Endothelial cell of umbilical vein (primary cell): ENCODE data around the gene ENKD1. TPM values are rescaled to one million over a fixed set of nuclear protein-coding genes. Genes with fewer than 3 reads are reported as not detected.

Source experiments
- BruUV-seq: library from RNA; stranded (reverse); fragments of 400-500 nt; replicated peaks from 2 replicates; lab custom pipeline; 2021; lab: Mats Ljungman, UMichigan
- CTCF ChIA-PET: fragments of 300-600, 350-600 bp; sonication (Branson Sonifier 250); formaldehyde crosslinking; loops from one replicate; lab custom pipeline; 2021; ENCODE audit warnings: antibody characterized with exemption, inconsistent platforms; lab: Charles Lee
- POLR2A ChIA-PET: fragments of 300-600, 350-600 bp; sonication (Branson Sonifier 250); formaldehyde crosslinking; loops from one replicate; lab custom pipeline; 2021; ENCODE audit warnings: antibody characterized with exemption, inconsistent platforms; lab: Charles Lee
- DNase-seq: peaks from one replicate; pipeline ENCODE4 v3.0.0-alpha.2; 2011; ENCODE audit warnings: low read depth, low spot score
- FAIRE-seq: peaks from 2 replicates; lab custom pipeline; 2011; peaks lifted over from hg19 to GRCh38; lab: Jason Lieb, UNC
- H2AFZ ChIP-seq: 2 replicates; pipeline ENCODE4 v1.6.0; 2012; ENCODE audit warnings: low read depth, low read length, control low read depth, inconsistent platforms
- H3K27ac ChIP-seq: 2 replicates; pipeline ENCODE4 v1.5.1; 2011; ENCODE audit warnings: low read depth, mild to moderate bottlenecking, control low read depth, low read length, moderate library complexity; ENCODE audit not compliant: insufficient read depth
- H3K27me3 ChIP-seq, 2 experiments: 2 replicates each; pipeline versions ENCODE4 v1.6.0 to v1.6.1; 2011; ENCODE audit warnings: low read length in 2 of 2, mixed read lengths in 1 of 2; ENCODE audit not compliant: control insufficient read depth in 2 of 2, insufficient read depth in 2 of 2
- H3K36me3 ChIP-seq, 2 experiments: 2 replicates in 1 of 2; 3 replicates in 1 of 2; pipeline ENCODE4 v1.5.1; 2011; ENCODE audit warnings: low read length in 2 of 2, mild to moderate bottlenecking in 1 of 2, moderate library complexity in 1 of 2; ENCODE audit not compliant: control insufficient read depth in 2 of 2, insufficient read depth in 2 of 2; ENCODE audit errors: extremely low read depth in 1 of 2
- H3K4me1 ChIP-seq: 3 replicates; pipeline ENCODE4 v1.5.1; 2011; ENCODE audit warnings: mild to moderate bottlenecking, low read length; ENCODE audit not compliant: control insufficient read depth, insufficient read depth; ENCODE audit errors: extremely low read depth
- H3K4me2 ChIP-seq: 2 replicates; pipeline ENCODE4 v1.6.1; 2011; ENCODE audit warnings: low read length, control low read depth, mixed read lengths; ENCODE audit not compliant: insufficient read depth
- H3K4me3 ChIP-seq, 3 experiments: fragments of 200-600 bp in 1 of 3; sonication (generic), shearing (Covaris generic) in 1 of 3; replicated peaks in 1 of 3; 2 replicates each; pipeline ENCODE4 v1.5.1; 2011 to 2016; ENCODE audit warnings: control low read depth in 3 of 3, low read length in 3 of 3, mild to moderate bottlenecking in 2 of 3, inconsistent platforms in 1 of 3, low read depth in 1 of 3, moderate library complexity in 1 of 3; ENCODE audit not compliant: insufficient read depth in 1 of 3
- H3K79me2 ChIP-seq: 2 replicates; pipeline ENCODE4 v1.6.0; 2012; ENCODE audit warnings: low read length, inconsistent platforms; ENCODE audit not compliant: control insufficient read depth, insufficient read depth
- H3K9ac ChIP-seq: replicated peaks from 2 replicates; pipeline ENCODE3; 2011; ENCODE audit warnings: low read length, control low read depth; ENCODE audit not compliant: insufficient read depth; ENCODE audit errors: extremely low read depth
- H3K9me1 ChIP-seq: replicated peaks from 3 replicates; pipeline ENCODE4 v1.6.0; 2011; ENCODE audit warnings: mild to moderate bottlenecking, low read length; ENCODE audit not compliant: control insufficient read depth, insufficient read depth; ENCODE audit errors: extremely low read depth
- H3K9me3 ChIP-seq: replicated peaks from 2 replicates; pipeline ENCODE4 v1.5.1; 2012; ENCODE audit warnings: low read length, inconsistent platforms; ENCODE audit not compliant: control insufficient read depth, insufficient read depth
- H4K20me1 ChIP-seq: replicated peaks from 2 replicates; pipeline ENCODE3; 2011; ENCODE audit warnings: mild to moderate bottlenecking, low read length; ENCODE audit not compliant: control insufficient read depth, insufficient read depth; ENCODE audit errors: extremely low read depth
- EZH2 ChIP-seq: IDR thresholded peaks from 2 replicates; pipeline ENCODE4 v1.6.1; 2012; ENCODE audit warnings: borderline replicate concordance, low read depth, mild to moderate bottlenecking, moderate library complexity, low read length, inconsistent platforms; ENCODE audit not compliant: severe bottlenecking
- FOS ChIP-seq: IDR thresholded peaks from 2 replicates; pipeline ENCODE4 v1.6.1; 2011; ENCODE audit warnings: mild to moderate bottlenecking, low read length, moderate library complexity, borderline replicate concordance; ENCODE audit not compliant: insufficient read depth
- GATA2 ChIP-seq: IDR thresholded peaks from 2 replicates; pipeline ENCODE4 v1.7.0; 2011; ENCODE audit warnings: low read depth, mild to moderate bottlenecking, moderate library complexity, mixed read lengths, low read length; ENCODE audit not compliant: insufficient read length, insufficient read depth
- JUN ChIP-seq: IDR thresholded peaks from 2 replicates; pipeline ENCODE4 v1.6.1; 2011; ENCODE audit warnings: borderline replicate concordance, low read depth; ENCODE audit not compliant: insufficient read length, insufficient read depth
- MYC ChIP-seq: IDR thresholded peaks from one replicate; pipeline ENCODE4 v1.6.1; 2011; ENCODE audit warnings: mild to moderate bottlenecking, low read depth, low read length
- POLR2A ChIP-seq: IDR thresholded peaks from 2 replicates; pipeline ENCODE4 v1.6.1; 2012; ENCODE audit warnings: low read depth, mild to moderate bottlenecking, control low read depth, low read length
- POLR2AphosphoS5 ChIP-seq: IDR thresholded peaks from 2 replicates; pipeline ENCODE4 v1.6.1; 2012; ENCODE audit warnings: low read depth, mild to moderate bottlenecking, control low read depth, low read length, moderate library complexity; ENCODE audit not compliant: insufficient read depth
- dilution Hi-C: fragments of 300-500 bp; cut with MboI; formaldehyde crosslinking; loops from one replicate; pipeline ENCODE4 v1.15.0; 2019; ENCODE audit warnings: low sequenced_read_pairs; ENCODE audit not compliant: extremely low pct_ligation_motif_present
- intact Hi-C: fragments of 100-400 bp; cut with micrococcal nuclease; formaldehyde crosslinking; loops from one replicate; pipeline ENCODE4 v1.10.0; 2022
- polyA plus RNA-seq, 4 experiments: library from polyadenylated mRNA; depleted of rRNA in 3 of 4; stranded (reverse) in 3 of 4; unstranded in 1 of 4; fragments of >200 nt; gene quantifications; 2 replicates each; pipeline versions ENCODE4 v1.2.1 to v1.2.3, GENCODE V29; 2011 to 2012; ENCODE audit warnings: missing spikeins in 1 of 4
- total RNA-seq: library from RNA; stranded (reverse); gene quantifications from 2 replicates; pipeline ENCODE4 v1.2.3, GENCODE V29; 2021
- TF ChIP-seq, protein P1 (sequence below): IDR thresholded peaks from 2 replicates; pipeline ENCODE4 v1.6.1; 2011; ENCODE audit not compliant: insufficient read depth, insufficient read length

ENKD1 gene
- total and polyA plus RNA-seq, 2 donors (not counting 3 experiments of a cell fraction or from before 2014, with no cell fraction given) = 16.7 to 17.3 TPM

DNA sequence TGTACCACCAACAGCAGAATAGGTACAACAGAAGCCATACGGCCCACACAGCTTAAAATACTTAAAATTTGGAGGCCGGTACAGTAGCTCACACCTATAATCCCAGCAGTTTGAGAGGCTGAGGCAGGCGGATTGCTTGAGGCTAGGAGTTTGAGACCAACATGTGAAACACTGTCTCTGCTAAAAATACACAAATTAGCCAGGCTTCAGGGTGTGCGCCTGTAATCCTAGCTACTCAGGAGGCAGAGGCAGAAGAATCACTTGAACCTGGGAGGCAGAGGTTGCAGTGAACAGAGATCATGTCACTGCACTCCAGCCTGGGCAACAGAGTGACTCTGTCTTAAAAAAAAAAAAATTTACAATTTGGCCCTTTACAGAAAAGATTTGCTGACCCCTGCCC, 35.6 kb upstream of the ENKD1 start:
- H3K4me2 ChIP-seq = no peak overlapping the region
- H2AFZ ChIP-seq = no peak overlapping the region
- no peak overlapping the region for H3K27ac ChIP-seq
- no TSS peak for BruUV-seq
- no peaks in the 10 kb centered on the region for H3K9me1 ChIP-seq
- H3K9ac ChIP-seq = no peak overlapping the region
- no peak for DNase-seq
- H3K4me3 ChIP-seq = no peak overlapping the region
- TF ChIP-seq EZH2 = no peak
- no peak for TF ChIP-seq JUN
- TF ChIP-seq POLR2AphosphoS5 = no peak
- TF ChIP-seq, protein P1, sequence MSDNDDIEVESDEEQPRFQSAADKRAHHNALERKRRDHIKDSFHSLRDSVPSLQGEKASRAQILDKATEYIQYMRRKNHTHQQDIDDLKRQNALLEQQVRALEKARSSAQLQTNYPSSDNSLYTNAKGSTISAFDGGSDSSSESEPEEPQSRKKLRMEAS = no peak
- TF ChIP-seq MYC = no peak
- TF ChIP-seq GATA2 = no peak
- TF ChIP-seq FOS = no peak
- H3K79me2 ChIP-seq = peaks cover 74% of the 10 kb centered on the region
- no peak for FAIRE-seq
- peaks cover 0 to 7% of the 10 kb centered on the region in 2 experiments for H3K36me3 ChIP-seq
- H3K4me1 ChIP-seq = no peaks in the 10 kb centered on the region
- no peaks in the 10 kb centered on the region for H3K9me3 ChIP-seq
- ChIA-PET CTCF (no interaction called here), POLR2A (interaction anchor here (0.6 kb wide), 1 partner anchor 162 kb away, joined by 4 read pairs; no protein-coding TSS in a partner anchor)
- no peaks in the 10 kb centered on the region for H3K27me3 ChIP-seq
- dilution Hi-C loops = no loop called here
- H4K20me1 ChIP-seq = peaks cover 2% of the 10 kb centered on the region
- intact Hi-C loops = no loop called here

DNA sequence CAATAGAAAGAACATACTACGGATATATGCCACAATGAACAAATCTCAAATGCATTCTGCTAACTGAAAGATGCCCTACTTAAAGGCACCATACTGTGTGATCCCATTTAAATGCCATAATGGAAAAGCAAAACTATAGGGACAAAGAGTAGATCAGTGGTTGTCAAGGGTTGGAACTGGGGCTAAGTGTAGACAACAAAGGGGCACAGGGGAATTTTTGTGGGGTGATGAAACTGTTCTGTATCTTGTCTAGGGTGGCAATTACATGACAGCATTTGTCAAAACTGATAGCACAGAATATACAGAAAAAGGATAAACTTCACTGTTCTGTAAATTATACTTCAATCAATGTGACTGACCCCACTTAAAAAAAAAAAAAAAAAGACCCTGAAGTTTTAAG, 34.9 kb upstream of the ENKD1 start:
- Histone ChIP-seq H3K4me1 (no peaks in the 10 kb centered on the region), H3K27me3 (no peaks in the 10 kb centered on the region), H3K9me3 (no peaks in the 10 kb centered on the region), H4K20me1 (peaks cover 2% of the 10 kb centered on the region), H3K79me2 (peaks cover 74% of the 10 kb centered on the region), H3K27ac (no peak overlapping the region), H3K36me3 (peaks cover 0 to 7% of the 10 kb centered on the region in 2 experiments), H3K4me2 (no peak overlapping the region), H3K9ac (no peak overlapping the region), H2AFZ (no peak overlapping the region), H3K9me1 (no peaks in the 10 kb centered on the region), H3K4me3 (no peak overlapping the region)
- DNase-seq (no peak), FAIRE-seq (no peak)
- TF ChIP-seq POLR2A (no peak), JUN (no peak)
- TF ChIP-seq, protein P1 = no peak
- POLR2A ChIA-PET = no interaction called here
- intact Hi-C loops (no loop called here), dilution Hi-C loops (no loop called here)
- BruUV-seq = no TSS peak
- CTCF ChIA-PET = no interaction called here
